Measurements from ENCODE around the gene SPOCK2.

Gene SPOCK2

GRCh38 chr10:72030762-72031543, 57.4 kb downstream of the SPOCK2 start:
- Histone ChIP-seq H2AFZ (ENCODE audit: low read depth, low read length, severe bottlenecking) (no peak overlapping the region), H3K27ac (ENCODE audit: low read depth, low read length) (no peak overlapping the region), H3K4me3 (ENCODE audit: insufficient read depth, low read length, poor library complexity, severe bottlenecking) (no peak overlapping the region), H4K20me1 (ENCODE audit: low read depth, low read length) (no peaks in the 10 kb centered on the region), H3K9ac (ENCODE audit: low read length) (no peak overlapping the region), H3K4me2 (ENCODE audit: low read depth, low read length, poor library complexity, severe bottlenecking) (no peak overlapping the region), H3K27me3 (ENCODE audit: low read length) (no peaks in the 10 kb centered on the region), H3K79me2 (ENCODE audit: insufficient read depth, low read length) (no peaks in the 10 kb centered on the region), H3K36me3 (ENCODE audit: low read length) (no peaks in the 10 kb centered on the region), H3K9me3 (ENCODE audit: insufficient read depth, low read length) (no peaks in the 10 kb centered on the region), H3K9me2 (replicated peaks; ENCODE audit: insufficient read depth, low read length) (no peaks in the 10 kb centered on the region), H3F3A (ENCODE audit: insufficient read depth) (no peaks in the 10 kb centered on the region)
- TF ChIP-seq CTCF (IDR thresholded peaks at IDR 0.05; ENCODE audit: insufficient read depth, low read length, poor library complexity, severe bottlenecking) (no peak), EZH2phosphoT487 (conservative IDR thresholded peaks at IDR 0.05; ENCODE audit: low read length) (no peak)

- Histone ChIP-seq H3K27ac (ENCODE audit: low read depth, low read length) (no peak overlapping the region), H3K4me3 (ENCODE audit: insufficient read depth, low read length, poor library complexity, severe bottlenecking) (no peak overlapping the region), H3K9ac (ENCODE audit: low read length) (no peak overlapping the region), H3K79me2 (ENCODE audit: insufficient read depth, low read length) (no peaks in the 10 kb centered on the region), H4K20me1 (ENCODE audit: low read depth, low read length) (no peaks in the 10 kb centered on the region), H3K27me3 (ENCODE audit: low read length) (no peaks in the 10 kb centered on the region), H3K36me3 (ENCODE audit: low read length) (no peaks in the 10 kb centered on the region), H3K9me2 (replicated peaks; ENCODE audit: insufficient read depth, low read length) (no peaks in the 10 kb centered on the region), H3K9me3 (ENCODE audit: insufficient read depth, low read length) (no peaks in the 10 kb centered on the region), H3F3A (ENCODE audit: insufficient read depth) (no peaks in the 10 kb centered on the region), H2AFZ (ENCODE audit: low read depth, low read length, severe bottlenecking) (no peak overlapping the region), H3K4me2 (ENCODE audit: low read depth, low read length, poor library complexity, severe bottlenecking) (no peak overlapping the region)
- no peak for TF ChIP-seq CTCF (IDR thresholded peaks at IDR 0.05; ENCODE audit: insufficient read depth, low read length, poor library complexity, severe bottlenecking)
- TF ChIP-seq EZH2phosphoT487 (conservative IDR thresholded peaks at IDR 0.05; ENCODE audit: low read length), result no peak
These were observed 58.9 kb downstream of the SPOCK2 start for GRCh38 chr10:72029414-72029813.

DNA sequence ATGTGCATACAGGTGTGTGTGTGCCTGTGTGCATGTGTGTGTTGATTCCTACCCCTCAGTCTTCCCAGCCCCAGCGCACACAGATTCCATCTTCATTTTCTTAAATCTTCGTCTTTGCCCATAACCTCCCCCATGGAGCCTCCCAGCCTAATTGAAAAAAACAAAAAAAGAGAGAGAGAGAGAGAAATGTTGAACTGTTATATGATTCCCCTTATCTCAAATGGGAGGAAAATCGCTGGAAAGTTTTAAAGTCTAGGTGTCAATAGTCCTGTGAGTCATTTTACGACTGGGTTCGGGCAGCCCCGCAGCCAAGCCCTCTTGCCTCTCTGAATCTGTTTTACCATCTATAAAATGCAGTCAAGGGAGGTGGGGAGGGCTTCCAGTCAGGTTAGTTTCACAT, 60.9 kb downstream of the SPOCK2 start:
- Histone ChIP-seq H3K79me2 (ENCODE audit: insufficient read depth, low read length) (no peaks in the 10 kb centered on the region), H3K27ac (ENCODE audit: low read depth, low read length) (no peak overlapping the region), H3K9ac (ENCODE audit: low read length) (no peak overlapping the region), H3F3A (ENCODE audit: insufficient read depth) (no peaks in the 10 kb centered on the region), H3K9me3 (ENCODE audit: insufficient read depth, low read length) (no peaks in the 10 kb centered on the region), H3K4me3 (ENCODE audit: insufficient read depth, low read length, poor library complexity, severe bottlenecking) (no peak overlapping the region), H3K27me3 (ENCODE audit: low read length) (no peaks in the 10 kb centered on the region), H2AFZ (ENCODE audit: low read depth, low read length, severe bottlenecking) (no peak overlapping the region), H3K4me2 (ENCODE audit: low read depth, low read length, poor library complexity, severe bottlenecking) (no peak overlapping the region), H3K9me2 (replicated peaks; ENCODE audit: insufficient read depth, low read length) (no peaks in the 10 kb centered on the region), H3K36me3 (ENCODE audit: low read length) (no peaks in the 10 kb centered on the region), H4K20me1 (ENCODE audit: low read depth, low read length) (no peaks in the 10 kb centered on the region)
- TF ChIP-seq CTCF (IDR thresholded peaks at IDR 0.05; ENCODE audit: insufficient read depth, low read length, poor library complexity, severe bottlenecking) (no peak), EZH2phosphoT487 (conservative IDR thresholded peaks at IDR 0.05; ENCODE audit: low read length) (no peak)
